ENCODE measurements around the gene CROCC2.

The CROCC2 gene

GRCh38 chr2:240916571-240917008 is 10.5 kb downstream of the CROCC2 start:
- Histone ChIP-seq H3K9me3 (ENCODE audit: low read length) (no peaks in the 10 kb centered on the region), H3K4me2 (ENCODE audit: low read length) (no peak overlapping the region), H3K9ac (ENCODE audit: low read length) (no peak overlapping the region), H3K9me2 (ENCODE audit: low read depth, low read length) (no peaks in the 10 kb centered on the region), H3F3A (ENCODE audit: insufficient read depth, low read length) (no peaks in the 10 kb centered on the region), H3K79me2 (ENCODE audit: insufficient read depth, low read length) (no peaks in the 10 kb centered on the region), H3K36me3 (ENCODE audit: insufficient read depth, low read length) (no peaks in the 10 kb centered on the region), H4K20me1 (ENCODE audit: insufficient read depth, low read length) (no peaks in the 10 kb centered on the region), H2AFZ (ENCODE audit: low read length) (no peak overlapping the region), H3K4me3 (ENCODE audit: low read depth, low read length, poor library complexity, severe bottlenecking) (no peak overlapping the region), H3K27me3 (ENCODE audit: insufficient read depth, low read length) (no peaks in the 10 kb centered on the region), H3K4me1 (ENCODE audit: insufficient read depth, low read length, severe bottlenecking) (no peaks in the 10 kb centered on the region), H3K27ac (ENCODE audit: low read depth, low read length, poor library complexity, severe bottlenecking) (no peak overlapping the region)
- TF ChIP-seq CTCF (IDR thresholded peaks at IDR 0.05; ENCODE audit: low read length): no peak
- TF ChIP-seq EZH2 (IDR thresholded peaks at IDR 0.05; ENCODE audit: borderline replicate concordance, low read length): no peak

GRCh38 chr2:240917009-240917683 is 11.0 kb downstream of the CROCC2 start:
- TF ChIP-seq EZH2 (IDR thresholded peaks at IDR 0.05; ENCODE audit: borderline replicate concordance, low read length) (no peak), CTCF (IDR thresholded peaks at IDR 0.05; ENCODE audit: low read length) (no peak)
- no peak overlapping the region for H3K27ac ChIP-seq (ENCODE audit: low read depth, low read length, poor library complexity, severe bottlenecking)
- H3K79me2 ChIP-seq (ENCODE audit: insufficient read depth, low read length): no peaks in the 10 kb centered on the region
- H3K27me3 ChIP-seq (ENCODE audit: insufficient read depth, low read length): no peaks in the 10 kb centered on the region
- no peaks in the 10 kb centered on the region for H3K9me2 ChIP-seq (ENCODE audit: low read depth, low read length)
- no peaks in the 10 kb centered on the region for H3K36me3 ChIP-seq (ENCODE audit: insufficient read depth, low read length)
- H3K4me2 ChIP-seq (ENCODE audit: low read length): no peak overlapping the region
- H3K4me1 ChIP-seq (ENCODE audit: insufficient read depth, low read length, severe bottlenecking): no peaks in the 10 kb centered on the region
- no peaks in the 10 kb centered on the region for H3F3A ChIP-seq (ENCODE audit: insufficient read depth, low read length)
- H3K4me3 ChIP-seq (ENCODE audit: low read depth, low read length, poor library complexity, severe bottlenecking): no peak overlapping the region
- H3K9me3 ChIP-seq (ENCODE audit: low read length): no peaks in the 10 kb centered on the region
- no peaks in the 10 kb centered on the region for H4K20me1 ChIP-seq (ENCODE audit: insufficient read depth, low read length)
- no peak overlapping the region for H3K9ac ChIP-seq (ENCODE audit: low read length)
- H2AFZ ChIP-seq (ENCODE audit: low read length): no peak overlapping the region

- Histone ChIP-seq H3K9me3 (ENCODE audit: low read length) (no peaks in the 10 kb centered on the region), H3K27me3 (ENCODE audit: insufficient read depth, low read length) (no peaks in the 10 kb centered on the region), H3K36me3 (ENCODE audit: insufficient read depth, low read length) (no peaks in the 10 kb centered on the region), H3F3A (ENCODE audit: insufficient read depth, low read length) (no peaks in the 10 kb centered on the region), H4K20me1 (ENCODE audit: insufficient read depth, low read length) (no peaks in the 10 kb centered on the region), H3K27ac (ENCODE audit: low read depth, low read length, poor library complexity, severe bottlenecking) (no peak overlapping the region), H3K79me2 (ENCODE audit: insufficient read depth, low read length) (no peaks in the 10 kb centered on the region), H3K9me2 (ENCODE audit: low read depth, low read length) (no peaks in the 10 kb centered on the region), H3K4me2 (ENCODE audit: low read length) (no peak overlapping the region), H3K4me3 (ENCODE audit: low read depth, low read length, poor library complexity, severe bottlenecking) (no peak overlapping the region), H3K9ac (ENCODE audit: low read length) (no peak overlapping the region), H3K4me1 (ENCODE audit: insufficient read depth, low read length, severe bottlenecking) (no peaks in the 10 kb centered on the region), H2AFZ (ENCODE audit: low read length) (no peak overlapping the region)
- no peak for TF ChIP-seq CTCF (IDR thresholded peaks at IDR 0.05; ENCODE audit: low read length)
- no peak for TF ChIP-seq EZH2 (IDR thresholded peaks at IDR 0.05; ENCODE audit: borderline replicate concordance, low read length)
Measured at GRCh38 chr2:240917684-240918257, 11.6 kb downstream of the CROCC2 start.
